HG03469 (cell line): ENCODE measurements around the gene TFPI.
"Not testable (repeated sequence)": the region's sequence is repeated elsewhere in the genome, so short reads cannot be mapped to it uniquely, and the experiment has no call there.

Source experiments
- ATAC-seq: cut with Tn5 transposase; IDR thresholded peaks from one replicate; pipeline ENCODE4 v1.9.1; 2021; ENCODE audit warnings: mild to moderate bottlenecking, moderate library complexity, moderate number of reproducible peaks; ENCODE audit not compliant: unreplicated experiment

Gene TFPI

GRCh38 chr2:187554704-187555082, 458 bp upstream of the TFPI start:
- no peak for ATAC-seq

- ATAC-seq, result no peak
Observed at GRCh38 chr2:187552828-187553681, 1.2 kb downstream of the TFPI start.

DNA sequence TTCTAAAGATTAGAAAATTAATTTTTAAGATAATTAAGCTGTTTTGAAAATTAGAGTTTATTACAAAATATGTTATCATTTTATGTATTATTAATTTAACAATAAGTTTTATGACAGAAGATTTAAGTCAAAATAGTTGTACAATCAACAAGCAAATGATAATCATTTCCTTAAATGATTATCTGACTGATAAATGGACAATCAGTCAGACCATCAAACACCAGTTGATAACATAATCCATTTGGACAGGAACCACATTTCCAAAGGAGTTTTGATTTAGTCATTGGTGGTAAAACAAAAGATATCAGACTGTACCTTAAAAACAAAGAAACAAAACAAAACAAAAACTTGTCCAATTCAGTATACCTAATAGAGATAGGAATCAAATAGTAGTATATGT, 1.9 kb downstream of the TFPI start:
- no peak for ATAC-seq

DNA sequence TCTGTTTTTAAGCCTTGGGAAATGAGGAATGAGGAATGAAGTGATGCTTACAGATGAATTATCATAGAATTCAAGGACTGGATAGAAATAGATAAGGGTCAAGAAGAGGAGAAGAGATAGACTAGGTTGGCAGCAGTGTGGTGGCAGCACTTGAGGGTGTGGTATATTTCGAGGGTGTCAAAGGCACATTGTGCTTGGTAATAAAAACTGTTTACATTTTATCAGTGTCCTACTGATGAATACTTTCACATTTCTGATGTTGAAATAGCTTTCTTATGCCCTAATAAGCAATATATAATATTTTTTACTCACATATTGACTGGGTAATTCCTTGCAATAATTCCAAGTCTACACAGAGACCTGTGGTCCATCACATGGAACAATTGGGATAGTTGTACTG, 3.4 kb downstream of the TFPI start:
- no peak for ATAC-seq

- ATAC-seq, result no peak
Observed at GRCh38 chr2:187549951-187550555, 4.2 kb downstream of the TFPI start.

DNA sequence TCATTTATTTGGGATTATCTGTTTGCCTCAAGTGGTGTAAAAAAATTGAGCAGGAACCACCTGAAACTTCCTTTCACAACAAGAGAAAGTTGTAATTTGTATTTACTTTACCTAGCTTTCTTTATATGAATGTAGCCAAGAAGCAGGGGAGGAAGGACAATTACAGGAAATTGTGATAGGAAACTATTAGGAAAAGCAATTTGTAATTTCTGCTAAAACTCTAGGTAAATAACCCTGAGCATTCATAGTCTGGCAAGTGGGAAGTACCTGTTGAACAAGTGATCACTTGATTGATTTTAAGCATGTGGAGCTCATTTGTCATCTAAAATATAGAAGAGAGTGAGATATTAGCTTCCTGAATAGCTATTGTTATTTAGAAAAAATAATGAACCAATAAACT, 5.0 kb downstream of the TFPI start:
- ATAC-seq, result no peak

DNA sequence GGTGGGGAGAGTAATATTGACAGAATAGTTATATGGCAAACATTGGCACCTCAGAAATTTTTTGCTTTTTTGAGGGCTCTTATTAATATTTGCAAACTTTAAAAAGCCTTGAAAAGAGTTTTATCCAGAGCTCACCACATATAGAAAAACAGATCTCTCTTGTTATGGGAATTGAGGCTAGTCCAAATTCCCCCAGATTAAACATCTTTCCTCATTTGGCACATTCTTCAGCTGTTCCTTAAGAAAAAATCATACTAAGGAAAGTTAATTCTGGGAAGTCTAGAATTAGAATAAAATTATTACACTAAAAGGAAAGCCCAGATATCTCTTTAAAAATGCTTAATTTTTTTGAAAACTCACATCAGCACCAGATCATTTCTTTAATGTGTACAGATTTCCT, 5.6 kb downstream of the TFPI start:
- ATAC-seq, result no peak

- no peak for ATAC-seq
Observed at GRCh38 chr2:187547353-187547979, 6.8 kb downstream of the TFPI start.

DNA sequence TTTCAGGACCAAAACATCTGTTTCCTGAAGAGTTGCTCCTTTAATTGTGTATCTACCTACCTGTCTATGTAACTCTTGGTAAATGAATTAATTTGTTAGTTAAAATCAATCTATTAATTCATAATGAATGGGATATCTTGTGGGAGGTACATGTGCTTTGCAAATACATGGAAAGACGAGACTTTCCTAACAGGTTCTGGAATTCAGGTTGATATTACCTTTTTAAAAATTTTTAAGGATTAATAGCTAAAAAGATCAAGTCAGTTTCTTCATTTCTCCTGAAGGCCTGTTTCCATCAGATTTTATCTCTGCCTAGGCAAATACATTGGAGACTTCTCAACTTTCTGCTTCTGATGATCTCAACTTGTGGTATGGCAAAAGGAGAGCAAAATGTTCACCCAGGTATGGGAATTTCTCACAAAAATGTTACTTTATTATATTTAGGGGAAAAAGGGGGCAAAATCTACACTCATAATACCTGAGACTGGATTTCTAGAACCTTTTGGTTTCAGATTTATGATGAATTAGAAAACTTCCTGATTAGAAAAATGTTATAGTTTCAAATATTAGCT, 7.4 kb downstream of the TFPI start:
- no peak for ATAC-seq

GRCh38 chr2:187545238-187545751, 8.9 kb downstream of the TFPI start:
- ATAC-seq, result no peak

DNA sequence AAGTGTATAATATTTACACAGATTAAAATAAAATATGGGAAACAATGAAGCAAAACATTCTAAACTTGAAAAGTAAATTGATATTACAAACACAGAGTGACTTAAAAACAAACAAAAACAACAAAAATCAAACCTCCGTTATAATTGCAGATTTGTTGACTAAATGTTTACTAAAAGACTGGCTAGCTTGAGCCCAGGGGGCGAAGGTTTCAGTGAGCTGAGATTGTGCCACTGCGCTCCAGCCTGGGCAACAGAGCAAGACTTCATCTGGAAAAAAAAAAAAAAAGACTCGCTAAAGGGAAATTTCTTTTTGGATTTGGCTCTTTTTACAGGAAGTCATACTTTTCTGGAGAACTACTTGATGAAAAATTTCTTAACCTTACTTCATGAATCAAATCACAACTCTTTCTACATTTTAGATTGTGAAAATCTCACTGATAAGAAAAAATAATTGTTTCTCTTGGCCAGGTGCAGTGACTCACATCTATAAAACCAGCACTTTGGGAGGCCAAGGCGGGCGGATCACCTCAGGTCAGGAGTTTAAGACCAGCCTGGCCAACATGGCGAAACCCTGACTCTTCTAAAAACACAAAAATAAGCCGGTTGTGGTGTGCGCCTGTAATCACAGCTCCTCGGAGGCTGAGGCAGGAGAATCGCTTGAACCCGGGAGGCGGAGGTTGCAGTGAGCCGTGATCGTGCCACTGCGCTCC, 9.7 kb downstream of the TFPI start:
- no peak for ATAC-seq

GRCh38 chr2:187543488-187543887, 10.7 kb downstream of the TFPI start:
- ATAC-seq, result no peak

DNA sequence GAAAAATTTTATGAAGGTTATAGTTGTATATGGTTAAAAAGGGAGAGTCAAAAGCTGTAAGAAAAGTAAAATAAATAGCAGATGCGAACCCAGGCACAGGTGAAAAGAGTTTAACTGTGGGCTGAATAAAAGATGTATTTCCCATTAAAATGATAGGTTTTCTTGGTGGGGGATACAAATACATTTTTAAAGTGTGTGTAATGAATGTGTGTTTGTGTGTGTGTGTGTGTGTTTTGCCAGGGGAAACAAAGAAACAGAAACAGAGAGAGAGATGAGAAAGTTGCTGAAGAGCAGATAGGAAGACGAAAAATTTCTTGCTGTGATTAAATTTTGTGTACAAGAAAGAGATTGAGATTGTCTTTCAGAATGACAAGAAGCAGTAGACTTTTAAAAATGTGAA, 12.1 kb downstream of the TFPI start:
- ATAC-seq, result no peak

DNA sequence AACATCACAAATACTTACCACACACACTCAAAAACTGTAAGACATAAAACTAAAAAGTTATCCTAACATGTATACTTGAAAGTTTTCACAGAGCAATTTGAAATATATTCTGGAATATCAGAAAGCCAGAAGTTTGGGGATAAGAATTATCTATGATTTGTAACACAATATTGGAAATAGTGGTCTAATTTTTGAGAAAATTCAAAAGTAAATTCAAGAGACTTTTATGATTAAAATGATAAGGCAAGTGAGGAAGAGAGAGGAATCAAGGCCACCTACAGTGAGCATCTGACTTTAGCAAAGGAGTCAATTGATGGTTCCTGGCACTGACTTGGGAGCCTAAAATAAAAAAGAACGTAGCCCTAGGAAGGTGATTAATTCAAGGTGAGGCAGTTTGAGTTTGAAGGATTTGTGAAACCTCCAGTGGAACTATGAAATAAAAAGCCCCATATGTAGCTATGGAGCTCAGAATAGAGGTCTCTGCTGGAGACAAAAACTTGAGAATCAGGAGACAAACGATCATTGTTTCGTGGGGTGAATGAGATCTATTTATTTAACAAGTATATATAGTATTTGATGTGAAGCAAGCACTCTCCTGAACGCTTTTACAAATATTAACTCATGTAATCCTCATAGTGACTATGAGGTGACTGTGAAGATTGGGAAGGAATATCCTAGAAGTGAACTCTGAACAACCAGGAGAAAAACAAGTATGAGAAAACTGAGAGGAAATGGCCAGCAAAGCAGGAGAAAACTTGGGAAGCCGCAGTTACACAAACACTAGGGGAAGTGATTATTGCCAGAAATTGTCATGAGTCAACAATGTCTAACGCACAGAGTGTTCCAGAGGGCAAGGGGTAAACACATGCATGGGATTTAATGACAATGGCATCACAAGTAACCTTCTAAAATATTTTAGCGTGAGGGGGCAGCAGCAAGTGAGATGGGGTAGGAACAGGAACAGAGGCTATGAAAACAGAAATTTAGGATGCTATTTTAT, 12.8 kb downstream of the TFPI start:
- no peak for ATAC-seq

- ATAC-seq, result not testable (repeated sequence)
Observed at GRCh38 chr2:187538222-187538621, 16.0 kb downstream of the TFPI start.

- not testable (repeated sequence) for ATAC-seq
Observed at GRCh38 chr2:187535381-187535780, 18.9 kb downstream of the TFPI start.

GRCh38 chr2:187532333-187533120, 21.7 kb downstream of the TFPI start:
- no peak for ATAC-seq

- ATAC-seq, result no peak
Observed at GRCh38 chr2:187529977-187530721, 24.1 kb downstream of the TFPI start.
